ENCODE data around the gene MUSTN1. TPM values are rescaled to one million over a fixed set of nuclear protein-coding genes. Genes with fewer than 3 reads are reported as not detected.

The MUSTN1 gene
- total and polyA plus RNA-seq, 2 experiments from 2014 or later: 1.2 to 1.4 TPM

DNA sequence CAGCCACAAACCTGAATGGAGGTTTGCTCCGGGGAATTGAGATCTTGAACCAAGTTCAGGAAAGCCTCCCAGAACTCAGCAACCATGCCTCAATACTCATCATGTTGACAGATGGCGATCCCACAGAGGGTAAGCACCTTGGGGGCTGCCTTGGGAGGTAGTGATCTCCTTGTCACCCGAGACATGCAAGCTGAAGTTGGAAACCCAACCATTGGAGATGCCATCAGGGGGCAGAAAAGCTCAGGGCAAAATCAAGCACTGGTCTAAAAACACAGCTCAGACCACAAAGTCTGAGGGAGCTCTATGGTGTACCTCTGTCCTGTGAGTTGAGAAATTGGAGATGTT is 51.6 kb downstream of the MUSTN1 start:
- Histone ChIP-seq H3F3A (replicated peaks; ENCODE audit: low read depth) (no peaks in the 10 kb centered on the region), H3K9me2 (ENCODE audit: insufficient read depth) (peaks cover 6% of the 10 kb centered on the region; the same call in 1 of the 2 replicates), H3K36me3 (ENCODE audit: insufficient read depth) (no peaks in the 10 kb centered on the region), H3K4me1 (ENCODE audit: insufficient read depth) (no peaks in the 10 kb centered on the region), H2AFZ (no peak overlapping the region), H3K4me3 (no peak overlapping the region), H3K4me2 (no peak overlapping the region), H3K27ac (ENCODE audit: low read depth) (no peak overlapping the region), H3K27me3 (ENCODE audit: insufficient read depth) (no peaks in the 10 kb centered on the region), H3K79me2 (replicated peaks; ENCODE audit: insufficient read depth) (no peaks in the 10 kb centered on the region), H4K20me1 (replicated peaks; ENCODE audit: insufficient read depth) (no peaks in the 10 kb centered on the region)
- H3K27ac Mint-ChIP-seq: no peak overlapping the region
- ATAC-seq: no peak
- peaks cover 18% of the 10 kb centered on the region for H3K27me3 Mint-ChIP-seq (ENCODE audit: insufficient read depth, low read depth, poor library complexity)
- H3K9me3 Mint-ChIP-seq: peaks cover 2% of the 10 kb centered on the region; the same call in 1 of the 3 replicates
- H3K4me1 Mint-ChIP-seq: peaks cover 12% of the 10 kb centered on the region
- no peaks in the 10 kb centered on the region; the same call in 2 of the 3 replicates for H3K36me3 Mint-ChIP-seq (ENCODE audit: low read depth)
- no peak for DNase-seq (ENCODE audit: low spot score)
- no peak overlapping the region for H3K4me3 Mint-ChIP-seq
- TF ChIP-seq ZNF462 (CRISPR knock-in tag; IDR thresholded peaks at IDR 0.05): no peak
- no peak for TF ChIP-seq CREB1 (CRISPR knock-in tag; IDR thresholded peaks at IDR 0.05; ENCODE audit: low read depth)

Small RNA genes within 50 kb of the gene (microRNA-seq; reads per million reads assigned to microRNA genes)
- not detected for gene MIR8064

Small RNA genes within 50 kb of the gene (small RNA-seq; reads per million reads assigned to genes)
- gene MIR8064 (ENCODE audit: low replicate concordance) (not detected), gene MUSTN1 (ENCODE audit: low replicate concordance) (not detected)

Other genes with a start within 250 kb of the MUSTN1 start
- 72.5 and 80.7 TPM in 2 replicates for gene PBRM1, start 149.1 kb downstream of the MUSTN1 start, total RNA-seq (2014; rRNA removed; shearing (Covaris generic))
- 40.8 and 57.5 TPM in 2 replicates for gene PBRM1, start 149.1 kb downstream of the MUSTN1 start, polyA plus RNA-seq (2016; fragmentation: Nextera tagmentation; extraction: Ambion mirVana)
- 138 and 169 TPM in 2 replicates for gene GNL3, start 149.0 kb downstream of the MUSTN1 start, total RNA-seq (2014; rRNA removed; shearing (Covaris generic))
- 177 and 205 TPM in 2 replicates for gene GNL3, start 149.0 kb downstream of the MUSTN1 start, polyA plus RNA-seq (2016; fragmentation: Nextera tagmentation; extraction: Ambion mirVana)
- gene GLT8D1, start 129.2 kb downstream of the MUSTN1 start, total RNA-seq (2014; rRNA removed; shearing (Covaris generic)): 40.8 and 50.7 TPM in 2 replicates
- gene GLT8D1, start 129.2 kb downstream of the MUSTN1 start, polyA plus RNA-seq (2016; fragmentation: Nextera tagmentation; extraction: Ambion mirVana): 24.6 and 30.0 TPM in 2 replicates
- gene SPCS1, start 128.9 kb downstream of the MUSTN1 start, total RNA-seq (2014; rRNA removed; shearing (Covaris generic)): 165 and 187 TPM in 2 replicates
- gene SPCS1, start 128.9 kb downstream of the MUSTN1 start, polyA plus RNA-seq (2016; fragmentation: Nextera tagmentation; extraction: Ambion mirVana): 277 and 288 TPM in 2 replicates
- gene NEK4, start 64.1 kb downstream of the MUSTN1 start, total RNA-seq (2014; rRNA removed; shearing (Covaris generic)): 26.1 and 42.7 TPM in 2 replicates
- gene NEK4, start 64.1 kb downstream of the MUSTN1 start, polyA plus RNA-seq (2016; fragmentation: Nextera tagmentation; extraction: Ambion mirVana): 8.6 and 9.0 TPM in 2 replicates
- not detected in 2 replicates for gene ITIH1, start 57.4 kb downstream of the MUSTN1 start, total RNA-seq (2014; rRNA removed; shearing (Covaris generic))
- not detected in 2 replicates for gene ITIH1, start 57.4 kb downstream of the MUSTN1 start, polyA plus RNA-seq (2016; fragmentation: Nextera tagmentation; extraction: Ambion mirVana)
- gene ITIH3, start 40.2 kb downstream of the MUSTN1 start, total RNA-seq (2014; rRNA removed; shearing (Covaris generic)): 0.31 TPM in 1 of 2 replicates, not detected in the other
- not detected in 2 replicates for gene ITIH3, start 40.2 kb downstream of the MUSTN1 start, polyA plus RNA-seq (2016; fragmentation: Nextera tagmentation; extraction: Ambion mirVana)
- 1.4 and 6.4 TPM in 2 replicates for gene ITIH4, start 4.3 kb downstream of the MUSTN1 start, total RNA-seq (2014; rRNA removed; shearing (Covaris generic))
- gene ITIH4, start 4.3 kb downstream of the MUSTN1 start, polyA plus RNA-seq (2016; fragmentation: Nextera tagmentation; extraction: Ambion mirVana): 0.82 and 0.89 TPM in 2 replicates
- 23.6 and 24.3 TPM in 2 replicates for gene STIMATE, start 62.5 kb upstream of the MUSTN1 start, total RNA-seq (2014; rRNA removed; shearing (Covaris generic))
- 11.2 and 13.9 TPM in 2 replicates for gene STIMATE, start 62.5 kb upstream of the MUSTN1 start, polyA plus RNA-seq (2016; fragmentation: Nextera tagmentation; extraction: Ambion mirVana)
- gene SFMBT1, start 211.1 kb upstream of the MUSTN1 start, total RNA-seq (2014; rRNA removed; shearing (Covaris generic)): 19.0 and 24.0 TPM in 2 replicates
- gene SFMBT1, start 211.1 kb upstream of the MUSTN1 start, polyA plus RNA-seq (2016; fragmentation: Nextera tagmentation; extraction: Ambion mirVana): 4.9 and 5.3 TPM in 2 replicates

Measured in GM23338 (cell line).